HG03378 (cell line): ENCODE results near the gene VKORC1.

Source experiments
- ATAC-seq: cut with Tn5 transposase; IDR thresholded peaks from one replicate; pipeline ENCODE4 v1.9.1; 2021; ENCODE audit warnings: mild to moderate bottlenecking, moderate library complexity; ENCODE audit not compliant: unreplicated experiment

Gene VKORC1

GRCh38 chr16:31067342-31067741 is 27.3 kb downstream of the VKORC1 start:
- ATAC-seq: no peak

- ATAC-seq: no peak
Observed at GRCh38 chr16:31064882-31065461, 29.6 kb downstream of the VKORC1 start.

GRCh38 chr16:31063843-31064611 is 30.6 kb downstream of the VKORC1 start:
- ATAC-seq: no peak

- ATAC-seq: no peak
Observed at GRCh38 chr16:31063495-31063842, 31.1 kb downstream of the VKORC1 start.

GRCh38 chr16:31061813-31062440 is 32.7 kb downstream of the VKORC1 start:
- ATAC-seq: no peak

- ATAC-seq: no peak
Observed at GRCh38 chr16:31061126-31061812, 33.3 kb downstream of the VKORC1 start.

GRCh38 chr16:31055613-31056012 is 39.0 kb downstream of the VKORC1 start:
- ATAC-seq: no peak

- ATAC-seq: no peak
Observed at GRCh38 chr16:31052114-31052513, 42.5 kb downstream of the VKORC1 start.

- no peak for ATAC-seq
Observed at GRCh38 chr16:31050280-31051030, 44.1 kb downstream of the VKORC1 start.

- no peak for ATAC-seq
Observed at GRCh38 chr16:31043898-31044481, 50.6 kb downstream of the VKORC1 start.

- ATAC-seq: no peak
Observed at GRCh38 chr16:31043352-31043751, 51.2 kb downstream of the VKORC1 start.

- ATAC-seq: no peak
Observed at GRCh38 chr16:31042866-31043265, 51.7 kb downstream of the VKORC1 start.
